H1 (cell line): ENCODE results near the gene ACYP2. TPM values are rescaled to one million over a fixed set of nuclear protein-coding genes. Genes with fewer than 3 reads are reported as not detected.

Experiments used
- BACH1 ChIP-seq: IDR thresholded peaks from 2 replicates; pipeline ENCODE4 v1.6.1; 2012; ENCODE audit warnings: low read length, improper control_type of control experiment
- MAFK ChIP-seq: IDR thresholded peaks from 2 replicates; pipeline ENCODE4 v1.6.1; 2012; ENCODE audit warnings: low read depth, mild to moderate bottlenecking, improper control_type of control experiment, low read length
- POU5F1 ChIP-seq: IDR thresholded peaks from 2 replicates; pipeline ENCODE4 v1.6.1; 2011; ENCODE audit warnings: low read depth, mild to moderate bottlenecking, low read length, moderate library complexity
- YY1 ChIP-seq: IDR thresholded peaks from 2 replicates; pipeline ENCODE4 v1.6.1; 2011; ENCODE audit warnings: low read depth, mild to moderate bottlenecking, low read length
- polyA plus RNA-seq, 7 experiments: library from polyadenylated mRNA; depleted of rRNA in 3 of 7; stranded (reverse) in 5 of 7; unstranded in 2 of 7; fragments of >200 nt in 5 of 7; fragments of 200-250 nt in 2 of 7; gene quantifications; 1 replicate in 5 of 7; 2 replicates in 1 of 7; 4 replicates in 1 of 7; pipeline versions ENCODE4 v1.2.1 to v1.2.3, GENCODE V29; 2011 to 2013; ENCODE audit warnings: missing spikeins in 2 of 7, mixed read lengths in 2 of 7
- total RNA-seq: library from RNA; stranded (reverse); fragmentation: NEBNext Ultra II Directional; extraction: Animal tissue kit (Norgen Biotek cat#: 25700); gene quantifications from 2 replicates; pipeline ENCODE4 v1.2.1, GENCODE V29; 2021

The ACYP2 gene
- total and polyA plus RNA-seq, 2 of the 8 experiments (the other 6 are each of a cell fraction or from before 2014, with no cell fraction given), result 3.4 to 4.4 TPM

GRCh38 chr2:54079331-54079730 is 36.1 kb upstream of the ACYP2 start (continued):
- TF ChIP-seq YY1 (no peak), BACH1 (no peak), MAFK (no peak), POU5F1 (no peak)
